GM21529 (cell line): ENCODE measurements around the gene KCNK6.

Experiments
- ATAC-seq: cut with Tn5 transposase; IDR thresholded peaks from one replicate; pipeline ENCODE4 v1.9.1; 2021; ENCODE audit not compliant: unreplicated experiment

The KCNK6 gene

GRCh38 chr19:38319421-38320258, at the start of gene KCNK6:
Gene KCNK6 (plus strand): TSS chr19:38319845. CDS start chr19:38319951, 106 bp downstream.
- no peak for ATAC-seq

GRCh38 chr19:38270587-38271167, 49.0 kb upstream of the KCNK6 start:
- ATAC-seq, result no peak

- ATAC-seq, result no peak
Measured at GRCh38 chr19:38273499-38273898, 46.1 kb upstream of the KCNK6 start.

- no peak for ATAC-seq
Measured at GRCh38 chr19:38274739-38275138, 44.9 kb upstream of the KCNK6 start.

- no peak for ATAC-seq
Measured at GRCh38 chr19:38276942-38277517, 42.6 kb upstream of the KCNK6 start.

- ATAC-seq, result no peak
Measured at GRCh38 chr19:38277549-38277948, 42.1 kb upstream of the KCNK6 start.

- ATAC-seq, result no peak
Measured at GRCh38 chr19:38277969-38278680, 41.5 kb upstream of the KCNK6 start.

- ATAC-seq, result no peak
Measured at GRCh38 chr19:38278751-38279150, 40.9 kb upstream of the KCNK6 start.

GRCh38 chr19:38280030-38280921, 39.4 kb upstream of the KCNK6 start:
- no peak for ATAC-seq

GRCh38 chr19:38281811-38282566, 37.7 kb upstream of the KCNK6 start:
- ATAC-seq, result no peak

- ATAC-seq, result no peak
Measured at GRCh38 chr19:38283271-38283670, 36.4 kb upstream of the KCNK6 start.

GRCh38 chr19:38284422-38284821, 35.2 kb upstream of the KCNK6 start:
- no peak for ATAC-seq

GRCh38 chr19:38285567-38285966, 34.1 kb upstream of the KCNK6 start:
- no peak for ATAC-seq

GRCh38 chr19:38287604-38288003, 32.0 kb upstream of the KCNK6 start:
- no peak for ATAC-seq

- no peak for ATAC-seq
Measured at GRCh38 chr19:38288123-38288855, 31.4 kb upstream of the KCNK6 start.

GRCh38 chr19:38289955-38290354, 29.7 kb upstream of the KCNK6 start:
- no peak for ATAC-seq

- no peak for ATAC-seq
Measured at GRCh38 chr19:38290631-38291147, 29.0 kb upstream of the KCNK6 start.

- no peak for ATAC-seq
Measured at GRCh38 chr19:38291855-38292254, 27.8 kb upstream of the KCNK6 start.

GRCh38 chr19:38293281-38293680, 26.4 kb upstream of the KCNK6 start:
- ATAC-seq, result no peak
